GM12801 (cell line): ENCODE measurements around the gene IMMP2L.

Experiments used
- TF ChIP-seq, protein P1 (sequence below): IDR thresholded peaks from one replicate; pipeline ENCODE4 v1.5.1; 2011; ENCODE audit warnings: control low read depth; ENCODE audit not compliant: insufficient read length; ENCODE audit errors: extremely low read depth

The IMMP2L gene

DNA sequence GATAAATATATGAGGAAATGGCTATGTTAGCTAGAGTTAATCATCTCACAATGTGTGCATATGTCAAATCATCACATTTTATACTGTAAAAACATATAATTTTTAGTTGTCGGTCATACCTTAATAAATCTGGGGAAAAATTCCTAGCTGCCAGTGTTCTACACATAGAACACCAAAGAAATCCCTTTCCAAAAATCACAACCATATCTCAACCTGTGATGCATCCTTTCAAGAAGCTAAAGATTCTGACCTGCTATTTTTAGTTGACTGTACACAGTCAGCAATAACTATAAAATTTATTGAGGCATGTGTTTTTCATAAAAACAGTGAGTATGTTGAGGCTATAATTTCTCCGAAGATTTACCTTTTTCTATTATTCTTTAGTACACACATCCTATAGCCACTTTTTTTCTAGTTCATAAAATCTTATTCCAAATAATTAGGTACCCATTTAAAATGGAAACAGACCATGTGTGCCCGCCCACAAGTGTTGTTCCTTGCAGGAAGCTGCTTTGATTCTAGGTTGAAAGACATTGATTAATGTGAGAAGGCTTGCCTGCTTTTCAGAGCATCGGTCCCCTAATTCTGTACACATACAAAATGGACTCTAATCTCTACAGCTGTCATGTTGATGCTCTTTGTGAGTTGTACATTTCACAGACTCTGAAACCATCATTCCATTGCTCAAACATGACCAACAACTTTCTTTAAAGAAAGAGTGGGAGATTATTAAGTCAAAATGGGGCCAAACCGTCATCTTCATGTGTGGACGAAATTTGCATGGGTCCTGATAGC is 588.9 kb downstream of the IMMP2L start:
- TF ChIP-seq, protein P1, sequence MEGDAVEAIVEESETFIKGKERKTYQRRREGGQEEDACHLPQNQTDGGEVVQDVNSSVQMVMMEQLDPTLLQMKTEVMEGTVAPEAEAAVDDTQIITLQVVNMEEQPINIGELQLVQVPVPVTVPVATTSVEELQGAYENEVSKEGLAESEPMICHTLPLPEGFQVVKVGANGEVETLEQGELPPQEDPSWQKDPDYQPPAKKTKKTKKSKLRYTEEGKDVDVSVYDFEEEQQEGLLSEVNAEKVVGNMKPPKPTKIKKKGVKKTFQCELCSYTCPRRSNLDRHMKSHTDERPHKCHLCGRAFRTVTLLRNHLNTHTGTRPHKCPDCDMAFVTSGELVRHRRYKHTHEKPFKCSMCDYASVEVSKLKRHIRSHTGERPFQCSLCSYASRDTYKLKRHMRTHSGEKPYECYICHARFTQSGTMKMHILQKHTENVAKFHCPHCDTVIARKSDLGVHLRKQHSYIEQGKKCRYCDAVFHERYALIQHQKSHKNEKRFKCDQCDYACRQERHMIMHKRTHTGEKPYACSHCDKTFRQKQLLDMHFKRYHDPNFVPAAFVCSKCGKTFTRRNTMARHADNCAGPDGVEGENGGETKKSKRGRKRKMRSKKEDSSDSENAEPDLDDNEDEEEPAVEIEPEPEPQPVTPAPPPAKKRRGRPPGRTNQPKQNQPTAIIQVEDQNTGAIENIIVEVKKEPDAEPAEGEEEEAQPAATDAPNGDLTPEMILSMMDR, result no peak

DNA sequence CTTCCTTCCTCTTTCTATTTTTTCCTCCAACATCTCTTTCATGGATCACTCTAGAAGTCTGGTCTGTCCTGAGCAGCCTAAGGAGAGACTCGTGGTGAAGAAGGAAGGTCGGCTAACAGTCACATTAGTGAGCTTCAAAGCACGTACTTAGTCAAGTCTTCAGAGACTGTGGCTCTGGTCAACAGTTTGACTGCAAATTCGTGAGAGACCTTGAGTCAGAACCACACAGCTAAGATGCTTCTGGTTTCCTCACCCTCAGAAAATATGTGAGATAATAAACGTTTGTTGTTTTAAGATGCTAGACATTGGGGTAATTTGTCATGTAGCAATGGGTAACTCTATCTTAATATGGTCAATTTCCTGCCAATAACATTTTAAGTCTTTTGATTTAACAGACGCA is 597.5 kb downstream of the IMMP2L start:
- TF ChIP-seq, protein P1, result no peak

DNA sequence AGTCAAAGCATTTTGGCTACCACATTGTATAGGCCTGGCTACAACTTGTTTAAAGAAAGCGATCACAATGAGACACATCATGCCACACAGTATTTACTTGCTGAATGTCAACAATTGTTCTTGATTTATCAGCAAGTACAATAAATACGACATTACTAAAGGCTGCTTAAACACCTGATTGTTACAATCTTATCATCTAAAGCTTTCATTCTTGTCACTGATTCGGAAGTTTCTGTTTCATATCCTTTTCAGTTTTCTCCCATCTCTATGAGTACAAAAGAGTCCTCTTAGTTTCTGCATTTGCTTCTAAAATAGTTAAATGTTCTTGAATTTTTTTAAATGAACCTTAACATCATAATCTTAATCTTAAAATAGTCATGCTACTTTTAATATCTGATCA is 599.5 kb downstream of the IMMP2L start:
- TF ChIP-seq, protein P1, result no peak

DNA sequence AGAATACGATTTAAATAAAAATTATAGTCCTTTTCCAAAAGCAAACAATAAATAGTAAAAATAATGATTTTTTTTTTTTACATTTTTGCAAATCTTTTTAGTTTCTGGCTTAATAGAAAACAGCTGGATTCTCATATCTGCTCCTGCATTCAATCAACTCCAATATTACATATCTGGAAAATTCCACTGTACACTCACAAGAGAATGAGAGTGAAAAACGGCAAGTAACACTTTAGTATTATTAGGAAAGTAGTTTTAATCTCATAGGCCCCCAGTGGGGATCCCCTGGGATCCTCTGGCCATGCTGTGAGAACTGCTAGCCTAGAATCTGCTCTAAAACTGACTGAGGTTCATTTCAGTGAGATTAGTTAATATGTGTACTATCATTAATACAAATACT is 599.9 kb downstream of the IMMP2L start:
- TF ChIP-seq, protein P1, result no peak

DNA sequence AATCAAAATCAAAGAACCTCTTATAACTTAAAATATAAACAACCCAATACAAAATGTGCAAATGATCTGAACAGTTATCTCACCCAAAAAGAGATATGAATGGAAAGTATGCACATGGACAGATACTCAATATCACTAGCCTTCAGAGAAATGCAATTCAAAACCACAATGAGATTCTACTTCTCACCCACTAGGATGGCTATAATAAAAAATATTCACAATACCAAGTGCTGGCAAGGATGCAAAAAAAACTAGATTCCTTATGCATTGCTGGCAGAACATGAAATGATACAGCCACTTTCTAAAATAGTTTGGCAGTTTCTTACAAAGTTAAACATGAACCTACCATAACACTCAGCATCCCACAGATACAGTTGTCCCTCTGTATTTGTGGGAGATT is 601.5 kb downstream of the IMMP2L start:
- TF ChIP-seq, protein P1, result no peak

DNA sequence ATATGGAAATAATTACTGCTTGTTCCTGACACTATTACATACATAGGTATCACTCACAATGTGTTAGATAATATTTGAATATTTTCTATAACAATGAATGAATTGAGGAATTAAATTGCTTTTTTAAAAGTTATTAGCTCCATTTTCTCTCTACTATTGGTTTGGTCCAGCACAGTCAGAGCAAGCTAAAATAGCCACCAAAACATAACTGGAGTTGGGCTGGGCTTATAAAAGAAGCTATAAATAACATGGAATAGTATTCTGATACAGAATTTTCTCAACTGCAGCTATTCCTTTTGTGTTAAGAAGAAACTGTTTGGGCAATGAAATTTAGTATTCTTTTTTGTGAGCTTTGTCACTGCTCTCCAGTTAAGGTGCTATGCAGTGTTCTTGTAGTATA is 614.0 kb downstream of the IMMP2L start:
- TF ChIP-seq, protein P1, result no peak

DNA sequence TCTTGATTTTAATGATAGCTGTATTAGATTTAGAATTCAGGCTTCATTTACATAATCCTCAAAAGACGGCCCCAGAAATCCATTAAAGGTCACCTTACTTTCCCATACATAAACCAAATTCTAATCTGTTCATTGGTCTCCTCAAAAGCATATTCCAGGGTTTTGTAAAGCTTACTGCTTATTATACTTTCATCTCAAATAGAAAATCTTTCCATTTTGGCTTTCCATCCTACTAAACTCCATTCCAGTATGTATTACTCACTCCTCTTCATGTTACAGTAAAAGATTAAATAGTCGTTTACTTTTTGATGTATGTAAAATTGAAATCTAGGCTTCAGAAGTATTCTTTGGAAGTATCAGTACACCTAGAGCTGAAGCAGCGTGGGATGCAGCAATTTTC is 614.9 kb downstream of the IMMP2L start:
- TF ChIP-seq, protein P1, result no peak
